IPS-20b (cell line): ENCODE results near the gene ARPIN.

ENCODE experiments used
- H3K27ac ChIP-seq: one replicate; pipeline ENCODE4 v1.5.1; 2013; ENCODE audit warnings: low read length
- H3K27me3 ChIP-seq: 2 replicates; pipeline ENCODE4 v1.6.1; 2013; ENCODE audit warnings: mild to moderate bottlenecking, low read length, inconsistent platforms; ENCODE audit not compliant: insufficient read depth
- H3K36me3 ChIP-seq: 2 replicates; pipeline ENCODE4 v1.6.1; 2013; ENCODE audit warnings: low read depth, mild to moderate bottlenecking, inconsistent platforms, low read length, moderate library complexity; ENCODE audit not compliant: insufficient read depth
- H3K4me1 ChIP-seq: 2 replicates; pipeline ENCODE4 v1.6.1; 2013; ENCODE audit warnings: mild to moderate bottlenecking, control low read depth, inconsistent platforms, low read length, moderate library complexity; ENCODE audit not compliant: insufficient read depth
- H3K4me3 ChIP-seq: 2 replicates; pipeline ENCODE4 v1.5.1; 2013; ENCODE audit warnings: mild to moderate bottlenecking, low read length, inconsistent platforms
- H3K9ac ChIP-seq: 2 replicates; pipeline ENCODE4 v1.6.1; 2013; ENCODE audit warnings: low read depth, mild to moderate bottlenecking, inconsistent platforms, low read length, moderate library complexity
- H3K9me3 ChIP-seq: 2 replicates; pipeline ENCODE4 v1.6.1; 2013; ENCODE audit warnings: mild to moderate bottlenecking, low read depth, low read length, inconsistent platforms; ENCODE audit not compliant: insufficient read depth

The ARPIN gene

GRCh38 chr15:89936786-89937265, 24.1 kb upstream of the ARPIN start:
- Histone ChIP-seq H3K4me1 (no peaks in the 10 kb centered on the region), H3K36me3 (no peaks in the 10 kb centered on the region), H3K27me3 (no peaks in the 10 kb centered on the region), H3K4me3 (no peak overlapping the region), H3K27ac (no peak overlapping the region), H3K9ac (no peak overlapping the region), H3K9me3 (no peaks in the 10 kb centered on the region)

GRCh38 chr15:89936051-89936785, 23.5 kb upstream of the ARPIN start:
- Histone ChIP-seq H3K4me3 (no peak overlapping the region), H3K36me3 (no peaks in the 10 kb centered on the region), H3K27me3 (no peaks in the 10 kb centered on the region), H3K9ac (no peak overlapping the region), H3K27ac (no peak overlapping the region), H3K9me3 (no peaks in the 10 kb centered on the region), H3K4me1 (no peaks in the 10 kb centered on the region)

- H3K9me3 ChIP-seq, result no peaks in the 10 kb centered on the region
- no peak overlapping the region for H3K9ac ChIP-seq
- H3K4me3 ChIP-seq, result no peak overlapping the region
- no peaks in the 10 kb centered on the region for H3K27me3 ChIP-seq
- no peaks in the 10 kb centered on the region for H3K36me3 ChIP-seq
- H3K27ac ChIP-seq, result no peak overlapping the region
- H3K4me1 ChIP-seq, result no peaks in the 10 kb centered on the region
Observed at GRCh38 chr15:89932880-89933279, 20.1 kb upstream of the ARPIN start.

- no peak overlapping the region for H3K4me3 ChIP-seq
- H3K36me3 ChIP-seq, result no peaks in the 10 kb centered on the region
- no peaks in the 10 kb centered on the region for H3K27me3 ChIP-seq
- no peaks in the 10 kb centered on the region for H3K9me3 ChIP-seq
- H3K4me1 ChIP-seq, result no peaks in the 10 kb centered on the region
- H3K27ac ChIP-seq, result no peak overlapping the region
- no peak overlapping the region for H3K9ac ChIP-seq
Observed at GRCh38 chr15:89928421-89928820, 15.7 kb upstream of the ARPIN start.

GRCh38 chr15:89926158-89926557, 13.4 kb upstream of the ARPIN start:
- Histone ChIP-seq H3K4me3 (no peak overlapping the region), H3K4me1 (no peaks in the 10 kb centered on the region), H3K27ac (no peak overlapping the region), H3K9ac (no peak overlapping the region), H3K36me3 (no peaks in the 10 kb centered on the region), H3K9me3 (no peaks in the 10 kb centered on the region), H3K27me3 (no peaks in the 10 kb centered on the region)

- H3K4me3 ChIP-seq, result no peak overlapping the region
- H3K36me3 ChIP-seq, result no peaks in the 10 kb centered on the region
- no peaks in the 10 kb centered on the region for H3K9me3 ChIP-seq
- H3K4me1 ChIP-seq, result peaks cover 3% of the 10 kb centered on the region; the same call in 1 of the 2 replicates
- no peak overlapping the region for H3K9ac ChIP-seq
- no peaks in the 10 kb centered on the region for H3K27me3 ChIP-seq
- H3K27ac ChIP-seq, result no peak overlapping the region
Observed at GRCh38 chr15:89917442-89918101, 4.8 kb upstream of the ARPIN start.

GRCh38 chr15:89916660-89917059, 3.9 kb upstream of the ARPIN start:
- Histone ChIP-seq H3K27me3 (peaks cover 4% of the 10 kb centered on the region), H3K9me3 (no peaks in the 10 kb centered on the region), H3K36me3 (no peaks in the 10 kb centered on the region), H3K9ac (no peak overlapping the region), H3K4me1 (peaks cover 3% of the 10 kb centered on the region; the same call in 1 of the 2 replicates), H3K4me3 (no peak overlapping the region), H3K27ac (no peak overlapping the region)

- Histone ChIP-seq H3K9ac (peak overlapping the region; percentile 72; the same call in 1 of the 2 replicates), H3K4me3 (peak overlapping the region; percentile 71; the same call in 1 of the 2 replicates), H3K27ac (no peak overlapping the region), H3K36me3 (no peaks in the 10 kb centered on the region), H3K9me3 (no peaks in the 10 kb centered on the region), H3K27me3 (peaks cover 13% of the 10 kb centered on the region), H3K4me1 (peaks cover 3% of the 10 kb centered on the region; the same call in 1 of the 2 replicates)
Observed at GRCh38 chr15:89912145-89912673, 543 bp downstream of the ARPIN start.

GRCh38 chr15:89910891-89911626, 1.7 kb downstream of the ARPIN start:
- Histone ChIP-seq H3K36me3 (no peaks in the 10 kb centered on the region), H3K9me3 (no peaks in the 10 kb centered on the region), H3K9ac (no peak overlapping the region), H3K27me3 (peaks cover 13% of the 10 kb centered on the region), H3K4me3 (no peak overlapping the region), H3K27ac (no peak overlapping the region), H3K4me1 (peaks cover 3% of the 10 kb centered on the region; the same call in 1 of the 2 replicates)

- Histone ChIP-seq H3K27ac (no peak overlapping the region), H3K27me3 (peaks cover 13% of the 10 kb centered on the region), H3K36me3 (no peaks in the 10 kb centered on the region), H3K9ac (no peak overlapping the region), H3K4me3 (no peak overlapping the region), H3K4me1 (peaks cover 3% of the 10 kb centered on the region; the same call in 1 of the 2 replicates), H3K9me3 (no peaks in the 10 kb centered on the region)
Observed at GRCh38 chr15:89909611-89910010, 3.1 kb downstream of the ARPIN start.

- no peaks in the 10 kb centered on the region for H3K36me3 ChIP-seq
- H3K27ac ChIP-seq, result no peak overlapping the region
Observed at GRCh38 chr15:89908226-89908625, 4.5 kb downstream of the ARPIN start.

More at GRCh38 chr15:89908226-89908625, 4.5 kb downstream of the ARPIN start:
- no peaks in the 10 kb centered on the region for H3K9me3 ChIP-seq
- peaks cover 3% of the 10 kb centered on the region; the same call in 1 of the 2 replicates for H3K4me1 ChIP-seq
- H3K27me3 ChIP-seq, result peaks cover 13% of the 10 kb centered on the region
- no peak overlapping the region for H3K9ac ChIP-seq
- H3K4me3 ChIP-seq, result no peak overlapping the region
